Neuron (in vitro differentiated cells): ENCODE measurements around the gene ICOS.
"Not testable (repeated sequence)": the region's sequence is repeated elsewhere in the genome, so short reads cannot be mapped to it uniquely, and the experiment has no call there.

ENCODE experiments used
- H2AFZ ChIP-seq: one replicate; pipeline ENCODE4 v1.6.1; 2013; ENCODE audit warnings: low read depth, mild to moderate bottlenecking, inconsistent platforms, low read length, moderate library complexity
- H3K27me3 ChIP-seq: one replicate; pipeline ENCODE4 v1.6.1; 2013; ENCODE audit warnings: low read length; ENCODE audit not compliant: insufficient read depth
- H3K36me3 ChIP-seq: one replicate; pipeline ENCODE4 v1.6.1; 2013; ENCODE audit warnings: low read length; ENCODE audit not compliant: insufficient read depth
- H3K4me1 ChIP-seq: one replicate; pipeline ENCODE4 v1.6.1; 2013; ENCODE audit warnings: low read length; ENCODE audit not compliant: insufficient read depth
- H3K4me3 ChIP-seq: 2 replicates; pipeline ENCODE4 v1.5.1; 2013; ENCODE audit warnings: mild to moderate bottlenecking, low read length, moderate library complexity
- H3K9me3 ChIP-seq: one replicate; pipeline ENCODE4 v1.6.1; 2013; ENCODE audit warnings: low read length

Gene ICOS

DNA sequence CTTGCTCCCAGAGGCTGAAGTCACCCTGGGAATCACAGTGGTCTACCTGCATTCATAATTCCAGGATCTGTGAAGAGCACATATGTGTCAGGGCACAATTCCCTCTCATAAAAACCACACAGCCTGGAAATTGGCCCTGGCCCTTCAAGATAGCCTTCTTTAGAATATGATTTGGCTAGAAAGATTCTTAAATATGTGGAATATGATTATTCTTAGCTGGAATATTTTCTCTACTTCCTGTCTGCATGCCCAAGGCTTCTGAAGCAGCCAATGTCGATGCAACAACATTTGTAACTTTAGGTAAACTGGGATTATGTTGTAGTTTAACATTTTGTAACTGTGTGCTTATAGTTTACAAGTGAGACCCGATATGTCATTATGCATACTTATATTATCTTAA is 24.2 kb downstream of the ICOS start:
- H3K36me3 ChIP-seq: no peaks in the 10 kb centered on the region
- H3K4me1 ChIP-seq: no peaks in the 10 kb centered on the region
- H3K27me3 ChIP-seq: no peaks in the 10 kb centered on the region
- H3K9me3 ChIP-seq: no peaks in the 10 kb centered on the region
- no peak overlapping the region for H3K4me3 ChIP-seq
- H2AFZ ChIP-seq: no peak overlapping the region

DNA sequence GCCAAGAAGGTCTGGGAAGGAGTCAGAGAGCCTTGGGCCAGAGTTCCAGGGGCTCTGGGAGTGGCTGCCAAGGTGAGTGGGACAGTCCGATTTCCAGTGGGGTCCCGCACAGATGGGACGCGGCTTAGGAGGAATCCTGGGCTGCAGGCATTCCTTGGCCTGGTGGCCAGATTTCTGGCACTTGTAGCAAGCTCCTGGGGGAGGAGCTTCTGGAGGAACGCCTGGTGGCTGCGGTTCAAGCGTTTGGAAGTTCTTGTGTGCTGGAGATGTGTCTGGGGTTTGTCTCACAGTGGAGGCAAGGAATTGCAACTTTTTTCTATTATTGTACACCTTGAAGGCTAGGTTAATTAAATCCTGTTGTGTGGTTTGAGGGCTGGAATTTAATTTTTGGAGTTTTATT is 28.6 kb downstream of the ICOS start:
- H3K27me3 ChIP-seq, H2AFZ ChIP-seq, H3K4me1 ChIP-seq, H3K4me3 ChIP-seq, H3K36me3 ChIP-seq, H3K9me3 ChIP-seq: not testable (repeated sequence)

DNA sequence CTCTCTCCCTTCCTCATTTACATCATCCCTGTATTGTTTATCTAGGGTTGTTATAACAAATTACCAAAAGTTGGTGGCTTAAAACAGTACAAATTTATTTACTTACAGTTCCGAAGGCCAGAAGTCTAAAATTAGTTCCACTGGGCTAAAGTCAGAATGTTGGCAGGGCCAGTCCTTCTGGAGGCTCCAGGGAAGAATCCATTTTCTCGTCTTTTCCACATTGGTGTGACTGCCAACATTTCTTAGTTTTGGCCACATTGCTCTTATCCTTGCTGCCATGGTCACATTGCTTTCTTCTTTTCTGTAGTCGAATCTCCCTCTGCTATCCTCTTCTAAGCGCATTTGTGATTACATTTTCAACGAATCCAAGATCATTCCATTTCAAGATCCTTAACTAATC is 34.7 kb downstream of the ICOS start:
- H3K4me1 ChIP-seq: no peaks in the 10 kb centered on the region
- H2AFZ ChIP-seq: no peak overlapping the region
- H3K9me3 ChIP-seq: no peaks in the 10 kb centered on the region
- H3K36me3 ChIP-seq: no peaks in the 10 kb centered on the region
- H3K27me3 ChIP-seq: no peaks in the 10 kb centered on the region
- H3K4me3 ChIP-seq: no peak overlapping the region

DNA sequence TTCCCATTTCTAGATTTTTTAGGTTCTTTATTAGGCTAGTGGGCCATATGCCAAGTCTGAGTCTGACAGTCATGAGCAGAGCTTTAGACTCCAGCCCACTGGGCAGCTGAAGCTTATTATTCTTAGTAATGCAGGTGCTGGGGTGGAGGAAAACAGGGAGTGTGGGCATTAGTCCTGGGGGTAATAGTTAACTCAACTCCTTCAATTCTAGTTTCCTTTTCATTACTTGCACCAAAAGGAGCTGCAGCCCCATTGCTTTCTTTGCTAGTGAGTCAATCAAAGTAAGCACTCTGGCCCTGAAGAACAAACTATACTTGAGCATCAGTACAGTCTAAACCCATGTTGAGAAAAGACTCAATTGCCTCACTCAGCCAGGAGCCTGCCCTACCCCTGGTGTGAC is 35.5 kb downstream of the ICOS start:
- Histone ChIP-seq H3K27me3 (no peaks in the 10 kb centered on the region), H3K4me1 (no peaks in the 10 kb centered on the region), H3K4me3 (no peak overlapping the region), H3K36me3 (no peaks in the 10 kb centered on the region), H3K9me3 (no peaks in the 10 kb centered on the region), H2AFZ (no peak overlapping the region)

DNA sequence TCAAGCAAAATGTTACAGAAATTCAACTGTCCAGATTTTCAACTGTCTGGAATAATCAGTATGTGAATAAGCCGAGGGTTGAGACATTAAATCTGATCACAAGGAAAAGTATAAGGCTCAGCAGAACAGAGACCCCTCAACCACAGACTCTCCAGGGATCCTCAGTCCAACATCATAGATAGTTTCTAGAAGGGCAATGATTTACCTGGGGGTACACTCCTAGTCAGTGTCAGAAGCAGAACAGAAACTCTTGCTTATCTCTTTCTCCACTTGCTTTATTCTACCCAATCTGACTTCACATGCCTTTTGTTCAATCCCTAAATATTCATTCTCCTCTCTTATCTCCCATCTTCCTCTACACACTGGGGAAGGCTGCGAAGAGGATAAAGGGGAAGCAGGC is 36.4 kb downstream of the ICOS start:
- H3K27me3 ChIP-seq: no peaks in the 10 kb centered on the region
- no peaks in the 10 kb centered on the region for H3K4me1 ChIP-seq
- no peaks in the 10 kb centered on the region for H3K36me3 ChIP-seq
- H3K4me3 ChIP-seq: no peak overlapping the region
- H2AFZ ChIP-seq: no peak overlapping the region
- H3K9me3 ChIP-seq: no peaks in the 10 kb centered on the region

DNA sequence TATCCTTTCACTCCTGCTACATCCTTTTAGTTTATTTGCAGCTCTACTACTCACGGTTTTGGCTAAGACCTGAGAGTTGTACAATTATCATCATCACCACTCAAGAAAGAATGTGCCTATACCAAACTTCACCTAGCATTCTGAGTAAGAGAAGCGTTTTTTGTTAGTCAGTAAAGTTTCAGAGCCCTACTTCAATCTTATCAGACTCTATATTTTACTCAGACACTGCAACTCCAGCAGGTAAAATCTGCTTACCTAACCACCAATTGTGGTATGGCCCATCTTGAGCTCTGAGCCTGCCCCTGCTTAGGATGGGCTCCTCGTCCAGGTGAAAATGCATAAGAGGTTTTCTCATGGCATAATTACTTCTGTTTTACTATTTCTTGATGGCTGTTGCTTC is 37.1 kb downstream of the ICOS start:
- Histone ChIP-seq H3K4me3 (no peak overlapping the region), H3K27me3 (no peaks in the 10 kb centered on the region), H2AFZ (no peak overlapping the region), H3K36me3 (no peaks in the 10 kb centered on the region), H3K9me3 (no peaks in the 10 kb centered on the region), H3K4me1 (no peaks in the 10 kb centered on the region)

DNA sequence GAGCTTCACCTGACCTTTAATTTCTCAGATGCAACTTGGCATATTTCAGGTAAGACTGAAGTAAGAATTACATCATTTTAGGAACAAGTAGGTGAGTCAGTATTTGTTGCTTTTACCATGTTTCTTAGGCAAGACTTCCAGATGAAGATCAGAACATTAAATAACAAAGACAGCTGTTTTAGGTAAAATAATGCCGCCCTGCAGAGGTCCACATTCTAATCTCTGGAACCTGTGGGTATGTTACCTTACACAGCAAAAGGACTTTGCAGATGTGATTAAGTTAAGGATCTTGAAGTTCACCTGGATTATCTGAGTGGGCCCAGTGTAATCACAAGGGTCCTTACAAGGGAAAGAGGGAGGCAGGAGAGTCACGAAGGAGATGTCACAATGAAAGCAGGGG is 39.3 kb downstream of the ICOS start:
- H3K9me3 ChIP-seq: no peaks in the 10 kb centered on the region
- no peaks in the 10 kb centered on the region for H3K27me3 ChIP-seq
- H3K4me3 ChIP-seq: no peak overlapping the region
- H3K4me1 ChIP-seq: no peaks in the 10 kb centered on the region
- H3K36me3 ChIP-seq: no peaks in the 10 kb centered on the region
- no peak overlapping the region for H2AFZ ChIP-seq

DNA sequence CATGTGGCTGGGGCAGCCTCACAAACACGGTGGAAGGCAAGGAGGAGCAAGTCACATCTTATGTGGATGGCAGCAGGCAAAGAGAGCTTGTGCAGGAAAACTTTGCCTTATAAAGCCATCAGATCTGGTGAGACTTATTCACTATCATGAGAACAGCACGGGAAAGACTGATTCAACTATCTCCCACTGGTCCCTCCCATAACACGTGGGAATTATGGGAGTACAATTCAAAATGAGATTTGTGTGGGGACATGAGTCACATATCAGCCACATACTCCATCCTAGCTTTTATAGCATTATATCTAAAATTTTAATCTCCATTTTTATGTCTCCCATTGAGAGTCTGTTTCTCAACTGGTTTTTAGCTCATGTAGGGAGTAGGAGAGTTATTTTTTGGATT is 45.7 kb downstream of the ICOS start:
- Histone ChIP-seq H2AFZ (no peak overlapping the region), H3K36me3 (no peaks in the 10 kb centered on the region), H3K4me3 (no peak overlapping the region), H3K4me1 (no peaks in the 10 kb centered on the region), H3K27me3 (no peaks in the 10 kb centered on the region), H3K9me3 (no peaks in the 10 kb centered on the region)

DNA sequence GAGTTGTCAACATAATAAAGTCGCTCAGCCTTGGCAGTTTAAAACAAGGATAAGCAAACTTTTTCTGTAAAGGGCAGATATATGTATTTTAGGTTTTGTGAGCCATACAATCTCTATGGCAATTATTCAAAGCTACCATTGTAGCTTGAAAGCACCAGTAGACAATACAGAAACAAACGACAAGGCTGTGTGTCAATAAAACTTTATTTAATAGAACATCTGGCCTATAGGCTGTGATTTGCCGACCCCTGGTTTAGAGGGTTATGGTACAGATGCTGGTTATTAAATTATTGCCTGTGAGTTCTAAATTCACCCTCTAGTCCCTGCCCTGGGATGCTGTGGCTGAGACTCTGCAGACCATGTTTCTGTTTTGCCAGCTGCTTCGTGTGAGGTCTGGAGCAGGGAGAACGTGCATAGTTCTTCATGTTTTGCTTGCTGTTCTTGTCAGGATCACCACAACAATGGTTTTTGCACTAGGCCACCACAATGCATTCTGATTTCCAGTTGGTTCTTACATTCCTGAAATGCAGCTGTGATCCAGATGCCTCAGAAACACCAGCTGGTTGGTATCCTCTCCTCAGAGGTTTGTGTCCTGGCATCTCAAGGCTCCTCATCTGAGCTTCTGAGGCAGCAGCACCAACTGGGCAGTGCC is 46.6 kb downstream of the ICOS start:
- no peaks in the 10 kb centered on the region for H3K36me3 ChIP-seq
- no peaks in the 10 kb centered on the region for H3K27me3 ChIP-seq
- H3K4me1 ChIP-seq: no peaks in the 10 kb centered on the region
- no peak overlapping the region for H2AFZ ChIP-seq
- H3K9me3 ChIP-seq: no peaks in the 10 kb centered on the region
- H3K4me3 ChIP-seq: no peak overlapping the region

DNA sequence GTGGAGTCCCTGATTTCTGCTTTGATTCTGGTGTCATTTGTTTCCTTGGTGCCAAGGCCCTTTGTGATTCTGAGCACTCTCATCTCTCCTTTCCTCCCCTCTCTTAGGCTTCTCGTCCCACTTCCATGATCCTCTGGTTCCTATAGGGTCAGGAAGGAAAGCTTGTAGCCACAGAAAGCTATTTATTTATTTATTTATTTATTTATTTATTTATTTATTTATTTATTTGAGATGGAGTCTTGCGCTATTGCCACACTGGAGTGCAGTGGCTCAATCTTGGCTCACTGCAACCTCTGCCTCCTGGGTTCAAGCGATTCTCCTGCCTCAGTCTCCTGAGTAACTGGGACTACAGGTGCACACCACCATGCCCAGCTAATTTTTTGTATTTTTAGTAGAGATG is 49.4 kb downstream of the ICOS start:
- H2AFZ ChIP-seq, H3K4me3 ChIP-seq, H3K27me3 ChIP-seq, H3K36me3 ChIP-seq, H3K9me3 ChIP-seq, H3K4me1 ChIP-seq: not testable (repeated sequence)

DNA sequence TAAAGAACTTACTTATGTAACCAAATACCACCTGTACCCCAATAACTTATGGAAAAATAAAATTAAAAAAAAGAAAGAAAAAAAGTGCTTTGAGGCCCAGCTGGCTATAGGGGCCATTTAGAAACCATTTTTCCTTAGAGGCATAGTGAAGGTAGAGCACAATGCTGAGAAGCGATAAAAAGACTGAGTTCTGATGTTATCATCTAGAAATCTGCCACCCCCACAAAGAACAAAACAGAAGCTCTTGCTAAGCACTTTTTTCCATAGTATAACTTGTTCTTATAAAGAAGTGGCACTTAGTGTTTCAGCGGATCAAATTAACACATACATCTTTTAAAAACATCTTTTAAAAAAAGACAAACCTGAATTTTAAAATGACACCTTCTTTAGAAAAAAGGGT is 51.4 kb downstream of the ICOS start:
- Histone ChIP-seq H2AFZ (no peak overlapping the region), H3K9me3 (no peaks in the 10 kb centered on the region), H3K27me3 (peaks cover 6% of the 10 kb centered on the region), H3K36me3 (no peaks in the 10 kb centered on the region), H3K4me3 (no peak overlapping the region), H3K4me1 (no peaks in the 10 kb centered on the region)

DNA sequence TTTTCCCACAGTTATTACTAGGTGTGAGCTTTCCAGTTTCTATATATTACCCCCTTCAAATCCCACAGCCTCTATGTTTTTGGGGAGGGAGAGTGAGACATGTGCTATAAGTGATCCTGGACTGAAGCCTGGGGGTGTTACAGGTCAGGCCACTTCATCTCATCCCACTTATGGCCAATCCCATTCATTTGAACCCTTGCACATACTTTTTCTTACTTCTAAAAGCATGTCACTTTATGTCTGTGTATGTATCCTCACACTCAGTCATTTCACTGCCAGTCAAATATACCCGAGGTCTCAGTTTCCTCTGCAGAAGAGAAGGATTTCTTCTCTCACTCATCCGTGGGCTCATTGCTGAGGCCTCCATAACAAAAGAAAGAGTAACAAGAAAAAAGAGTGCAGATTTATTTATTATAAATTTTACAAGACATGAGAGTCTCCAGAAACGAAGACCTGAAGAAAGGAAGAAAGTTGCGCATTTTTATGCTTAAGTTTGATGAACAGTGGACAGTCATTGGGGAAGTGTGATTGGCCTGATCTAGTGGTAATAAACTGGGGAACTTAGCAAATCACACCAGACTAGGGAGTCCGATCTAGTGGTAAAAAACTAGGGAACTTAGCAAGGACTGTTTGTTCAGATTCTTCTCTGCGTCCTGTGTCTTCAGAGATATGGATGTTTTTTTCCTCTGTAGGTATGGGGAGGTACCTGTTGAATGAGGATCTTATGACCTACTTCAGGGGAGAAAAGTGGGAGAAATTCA is 52.1 kb downstream of the ICOS start:
- Histone ChIP-seq H2AFZ (no peak overlapping the region), H3K4me1 (no peaks in the 10 kb centered on the region), H3K4me3 (no peak overlapping the region), H3K27me3 (peaks cover 8% of the 10 kb centered on the region), H3K9me3 (no peaks in the 10 kb centered on the region), H3K36me3 (no peaks in the 10 kb centered on the region)

DNA sequence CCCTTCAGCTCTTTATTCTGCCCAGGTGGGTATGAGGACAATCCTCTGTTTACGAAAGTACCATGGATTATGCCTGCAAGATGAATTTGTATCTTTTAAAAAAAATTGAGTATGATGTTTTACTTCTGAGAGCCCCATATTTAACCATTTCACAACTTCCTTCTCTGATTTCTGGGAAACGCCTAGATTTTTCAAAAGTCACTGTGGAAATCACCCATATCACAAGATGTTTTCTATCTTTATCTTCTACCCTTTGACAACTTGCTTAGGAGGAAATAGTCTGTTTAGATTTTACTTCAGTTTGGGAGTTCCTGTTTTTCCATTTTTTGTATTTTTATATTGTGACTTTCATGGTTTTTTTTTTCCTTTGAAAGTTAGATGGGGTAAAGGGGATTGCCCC is 53.0 kb downstream of the ICOS start:
- H3K4me3 ChIP-seq: no peak overlapping the region

DNA sequence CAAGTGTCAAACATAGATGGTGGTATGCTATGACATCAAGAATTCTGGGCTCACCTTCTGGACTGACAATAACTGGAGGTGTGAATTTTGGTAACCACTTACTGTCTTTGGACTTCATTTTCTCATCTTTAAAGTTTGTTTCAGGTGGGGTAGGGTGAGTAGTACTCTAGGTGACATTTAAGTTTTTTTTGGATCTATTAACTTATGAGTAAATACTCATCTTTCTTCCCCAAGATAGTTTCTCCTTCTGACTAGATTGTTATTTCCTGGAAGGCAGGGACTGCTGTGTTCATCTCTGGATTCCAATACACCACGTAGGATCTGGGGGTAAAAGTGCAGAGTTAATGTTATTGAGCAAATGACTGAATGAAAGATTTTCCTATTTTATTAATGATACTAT is 55.9 kb downstream of the ICOS start:
- Histone ChIP-seq H2AFZ (no peak overlapping the region), H3K36me3 (no peaks in the 10 kb centered on the region), H3K27me3 (peaks cover 8% of the 10 kb centered on the region), H3K4me3 (no peak overlapping the region), H3K9me3 (no peaks in the 10 kb centered on the region), H3K4me1 (no peaks in the 10 kb centered on the region)

More for the DNA sequence above, 53.0 kb downstream of the ICOS start:
- H3K27me3 ChIP-seq: peaks cover 8% of the 10 kb centered on the region
- no peaks in the 10 kb centered on the region for H3K36me3 ChIP-seq
- H3K4me1 ChIP-seq: no peaks in the 10 kb centered on the region
- H2AFZ ChIP-seq: no peak overlapping the region
- H3K9me3 ChIP-seq: no peaks in the 10 kb centered on the region
